ENCODE results near the gene NABP2.

Gene NABP2

GRCh38 chr12:56213878-56214277 lies 10.3 kb upstream of the NABP2 start:
- DNase-seq (ENCODE audit: low spot score): no peak

GRCh38 chr12:56216461-56216860 lies 7.7 kb upstream of the NABP2 start:
- no peak for DNase-seq (ENCODE audit: low spot score)

- DNase-seq (ENCODE audit: low spot score): no peak
Measured at GRCh38 chr12:56219840-56220239, 4.3 kb upstream of the NABP2 start.

GRCh38 chr12:56220611-56221231 lies 3.4 kb upstream of the NABP2 start:
- peak; percentile 56 for DNase-seq (ENCODE audit: low spot score)

- peak; percentile 91 for DNase-seq (ENCODE audit: low spot score)
Measured at GRCh38 chr12:56221232-56221756, 2.8 kb upstream of the NABP2 start.

- DNase-seq (ENCODE audit: low spot score): peak; percentile 97
Measured at GRCh38 chr12:56221757-56222530, 2.2 kb upstream of the NABP2 start, which contains the start of gene RNF41. TSS of gene RNF41 (minus strand) at chr12:56221922. CDS start at chr12:56214047, 7,875 bp downstream.

- no peak for DNase-seq (ENCODE audit: low spot score)
Measured at GRCh38 chr12:56222531-56222895, 1.6 kb upstream of the NABP2 start.

GRCh38 chr12:56223571-56224101 lies 506 bp upstream of the NABP2 start:
- DNase-seq (ENCODE audit: low spot score): no peak

- no peak for DNase-seq (ENCODE audit: low spot score)
Measured at GRCh38 chr12:56224954-56225353, 812 bp downstream of the NABP2 start.

GRCh38 chr12:56229082-56229481 lies 4.9 kb downstream of the NABP2 start:
- DNase-seq (ENCODE audit: low spot score): no peak

GRCh38 chr12:56229916-56230431 lies 5.8 kb downstream of the NABP2 start, which contains the start of gene SLC39A5:
TSS of gene SLC39A5 (plus strand) at chr12:56230051. CDS start at chr12:56231275, 1,224 bp downstream.
- DNase-seq (ENCODE audit: low spot score): no peak

- no peak for DNase-seq (ENCODE audit: low spot score)
Measured at GRCh38 chr12:56230432-56231183, 6.5 kb downstream of the NABP2 start.

GRCh38 chr12:56231184-56231582 lies 7.0 kb downstream of the NABP2 start:
- no peak for DNase-seq (ENCODE audit: low spot score)

GRCh38 chr12:56234746-56235436 lies 10.7 kb downstream of the NABP2 start:
- no peak for DNase-seq (ENCODE audit: low spot score)

- no peak for DNase-seq (ENCODE audit: low spot score)
Measured at GRCh38 chr12:56236091-56236490, 11.9 kb downstream of the NABP2 start.

- no peak for DNase-seq (ENCODE audit: low spot score)
Measured at GRCh38 chr12:56236985-56237384, 12.8 kb downstream of the NABP2 start.

- DNase-seq (ENCODE audit: low spot score): no peak
Measured at GRCh38 chr12:56237552-56237951, 13.4 kb downstream of the NABP2 start.

GRCh38 chr12:56241424-56242303 lies 17.5 kb downstream of the NABP2 start:
- DNase-seq (ENCODE audit: low spot score): no peak

GRCh38 chr12:56242986-56243385 lies 18.8 kb downstream of the NABP2 start:
- no peak for DNase-seq (ENCODE audit: low spot score)

- no peak for DNase-seq (ENCODE audit: low spot score)
Measured at GRCh38 chr12:56243731-56244181, 19.6 kb downstream of the NABP2 start.
